ENCODE data around the gene RP2. TPM values are rescaled to one million over a fixed set of nuclear protein-coding genes. Genes with fewer than 3 reads are reported as not detected.
A peak's percentile ranks its signal among the peaks of the same experiment; 100 is the strongest.

The RP2 gene
- total RNA-seq, 6 experiments from 2014 or later = 4.0 to 8.4 (median 6.4) TPM

DNA sequence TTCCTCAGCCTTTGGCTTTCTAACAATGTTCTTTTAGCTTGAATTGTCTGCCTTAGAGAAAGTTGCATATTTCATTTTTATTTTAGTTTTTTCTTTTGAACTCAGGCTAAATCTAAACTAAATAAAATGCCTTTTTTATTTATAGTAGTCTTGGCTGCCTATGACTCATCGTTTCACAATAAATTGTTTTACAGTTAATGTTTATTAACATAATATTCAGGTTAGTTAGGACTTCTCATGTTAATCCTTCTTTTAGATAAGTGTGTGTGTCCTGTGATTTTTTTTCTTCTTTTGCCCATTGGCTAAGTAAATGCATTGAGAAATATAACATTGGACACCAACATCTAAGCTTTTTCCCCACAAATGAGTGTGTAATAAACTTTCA lies 1.6 kb downstream of the RP2 start:
- H3K36me3 ChIP-seq = no peaks in the 10 kb centered on the region
- TF ChIP-seq POLR2A (IDR thresholded peaks at IDR 0.05) = no peak
- ATAC-seq (no peak), DNase-seq (no peak)
- H3K27me3 ChIP-seq = no peaks in the 10 kb centered on the region
- intact Hi-C loops (cut with DNase I) = no loop called here
- H3K4me1 ChIP-seq = peaks cover 0 to 6% (median under 1%) of the 10 kb centered on the region in 4 donors
- no peaks in the 10 kb centered on the region for H3K9me3 ChIP-seq
- peak overlapping the region in 1 of 3 donors; percentile 64 for H3K4me3 ChIP-seq
- 4% methylated on average over 1 of the region's 1 CpG for WGBS (ENCODE audit: insufficient coverage, low coverage, low lambda C conversion rate, missing lambda C conversion rate)
- peak overlapping the region in 1 of 3 donors; percentile 89 for H3K27ac ChIP-seq

DNA sequence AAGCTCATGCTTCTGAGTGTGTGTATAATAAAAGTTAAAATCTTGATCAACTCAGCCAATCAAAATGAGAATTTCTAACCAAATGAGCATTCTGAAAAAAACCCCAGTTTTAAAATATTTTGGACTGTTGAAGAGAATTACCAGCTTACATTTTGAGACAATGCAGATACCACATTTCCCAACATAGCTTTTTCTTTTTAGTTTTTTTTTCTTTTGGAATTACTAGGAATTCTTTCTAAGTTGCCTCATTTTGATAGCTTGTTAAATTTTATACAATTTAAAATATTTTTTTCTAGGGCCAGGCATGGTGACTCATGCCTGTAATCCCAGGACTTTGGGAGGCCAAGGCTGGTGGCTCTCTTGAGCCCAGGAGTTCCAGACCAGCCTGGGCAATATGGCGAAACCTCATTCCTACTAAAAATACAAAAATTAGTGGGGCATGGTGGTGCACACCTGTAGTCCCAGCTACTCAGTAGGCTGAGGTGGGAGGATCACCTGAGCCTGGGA lies 2.2 kb downstream of the RP2 start:
- no peaks in the 10 kb centered on the region for H3K36me3 ChIP-seq
- H3K4me1 ChIP-seq = peaks cover 0 to 6% (median under 1%) of the 10 kb centered on the region in 4 donors
- no peak for TF ChIP-seq POLR2A (IDR thresholded peaks at IDR 0.05)
- TF ChIP-seq, protein P1, sequence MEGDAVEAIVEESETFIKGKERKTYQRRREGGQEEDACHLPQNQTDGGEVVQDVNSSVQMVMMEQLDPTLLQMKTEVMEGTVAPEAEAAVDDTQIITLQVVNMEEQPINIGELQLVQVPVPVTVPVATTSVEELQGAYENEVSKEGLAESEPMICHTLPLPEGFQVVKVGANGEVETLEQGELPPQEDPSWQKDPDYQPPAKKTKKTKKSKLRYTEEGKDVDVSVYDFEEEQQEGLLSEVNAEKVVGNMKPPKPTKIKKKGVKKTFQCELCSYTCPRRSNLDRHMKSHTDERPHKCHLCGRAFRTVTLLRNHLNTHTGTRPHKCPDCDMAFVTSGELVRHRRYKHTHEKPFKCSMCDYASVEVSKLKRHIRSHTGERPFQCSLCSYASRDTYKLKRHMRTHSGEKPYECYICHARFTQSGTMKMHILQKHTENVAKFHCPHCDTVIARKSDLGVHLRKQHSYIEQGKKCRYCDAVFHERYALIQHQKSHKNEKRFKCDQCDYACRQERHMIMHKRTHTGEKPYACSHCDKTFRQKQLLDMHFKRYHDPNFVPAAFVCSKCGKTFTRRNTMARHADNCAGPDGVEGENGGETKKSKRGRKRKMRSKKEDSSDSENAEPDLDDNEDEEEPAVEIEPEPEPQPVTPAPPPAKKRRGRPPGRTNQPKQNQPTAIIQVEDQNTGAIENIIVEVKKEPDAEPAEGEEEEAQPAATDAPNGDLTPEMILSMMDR (IDR thresholded peaks at IDR 0.05) = no peak
- no peak for DNase-seq
- WGBS (ENCODE audit: insufficient coverage, low coverage, low lambda C conversion rate, missing lambda C conversion rate) = 13% methylated on average over 1 of the region's 1 CpG
- H3K27ac ChIP-seq = no peak overlapping the region
- no peak overlapping the region for H3K4me3 ChIP-seq
- H3K9me3 ChIP-seq = no peaks in the 10 kb centered on the region
- no peak for ATAC-seq
- H3K27me3 ChIP-seq = no peaks in the 10 kb centered on the region
- intact Hi-C loops (cut with DNase I) = no loop called here

DNA sequence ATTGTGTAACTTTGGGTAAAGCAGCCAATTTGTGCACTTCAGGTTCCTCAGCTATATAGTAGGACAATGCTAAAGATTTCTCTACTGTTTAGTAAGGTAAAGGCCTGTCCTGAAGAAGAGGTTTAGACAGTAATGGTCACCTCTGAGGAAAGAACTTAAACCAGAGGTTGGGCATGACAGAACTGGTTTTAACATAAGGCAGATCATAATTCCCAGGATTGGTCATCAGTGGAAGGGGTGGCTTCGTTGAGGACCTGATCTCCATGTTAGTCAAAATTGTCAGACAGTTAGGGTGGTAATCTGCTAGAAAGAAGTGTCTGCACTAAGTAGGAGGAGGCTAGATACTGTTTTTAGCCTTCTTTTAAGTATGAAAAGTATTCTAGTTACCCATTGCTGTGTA lies 4.1 kb downstream of the RP2 start:
- DNase-seq (no peak), ATAC-seq (no peak)
- Histone ChIP-seq H3K4me3 (no peak overlapping the region), H3K4me1 (peaks cover 0 to 6% (median under 1%) of the 10 kb centered on the region in 4 donors), H3K27me3 (no peaks in the 10 kb centered on the region), H3K36me3 (no peaks in the 10 kb centered on the region), H3K9me3 (no peaks in the 10 kb centered on the region), H3K27ac (no peak overlapping the region)
- 10% methylated on average over 1 of the region's 1 CpG for WGBS (ENCODE audit: insufficient coverage, low coverage, low lambda C conversion rate, missing lambda C conversion rate)
- TF ChIP-seq, protein P1 (IDR thresholded peaks at IDR 0.05) = no peak
- no peak for TF ChIP-seq POLR2A (IDR thresholded peaks at IDR 0.05)
- intact Hi-C loops (cut with DNase I) = no loop called here

DNA sequence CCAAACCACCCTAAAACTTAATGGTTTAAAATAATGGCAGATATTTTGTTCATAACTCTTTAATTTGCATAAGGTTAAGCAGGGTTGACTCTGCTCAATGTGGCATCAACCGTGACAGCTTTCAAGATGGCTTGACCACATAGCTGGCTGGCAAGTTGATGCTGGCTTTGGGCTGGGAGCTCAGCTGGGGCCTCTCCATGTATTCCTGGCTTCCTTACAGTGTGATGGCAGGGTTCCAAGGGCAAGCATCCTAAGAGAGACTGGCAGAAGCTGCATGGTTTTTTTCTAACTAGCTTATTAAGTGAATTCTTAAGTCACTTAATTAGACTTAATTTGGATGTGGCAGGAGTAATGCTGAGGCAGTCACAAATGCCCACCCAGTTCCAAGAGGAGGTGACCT lies 4.5 kb downstream of the RP2 start:
- WGBS (ENCODE audit: insufficient coverage, low coverage, low lambda C conversion rate, missing lambda C conversion rate) = 90% methylated on average over 1 of the region's 1 CpG
- H3K4me1 ChIP-seq = peaks cover 0 to 6% (median under 1%) of the 10 kb centered on the region in 4 donors
- intact Hi-C loops (cut with DNase I) = no loop called here
- H3K27ac ChIP-seq = no peak overlapping the region
- no peak for TF ChIP-seq POLR2A (IDR thresholded peaks at IDR 0.05)
- TF ChIP-seq, protein P1 (IDR thresholded peaks at IDR 0.05) = no peak
- no peaks in the 10 kb centered on the region for H3K36me3 ChIP-seq
- no peaks in the 10 kb centered on the region for H3K9me3 ChIP-seq
- H3K27me3 ChIP-seq = no peaks in the 10 kb centered on the region
- DNase-seq (no peak), ATAC-seq (no peak)
- no peak overlapping the region for H3K4me3 ChIP-seq

DNA sequence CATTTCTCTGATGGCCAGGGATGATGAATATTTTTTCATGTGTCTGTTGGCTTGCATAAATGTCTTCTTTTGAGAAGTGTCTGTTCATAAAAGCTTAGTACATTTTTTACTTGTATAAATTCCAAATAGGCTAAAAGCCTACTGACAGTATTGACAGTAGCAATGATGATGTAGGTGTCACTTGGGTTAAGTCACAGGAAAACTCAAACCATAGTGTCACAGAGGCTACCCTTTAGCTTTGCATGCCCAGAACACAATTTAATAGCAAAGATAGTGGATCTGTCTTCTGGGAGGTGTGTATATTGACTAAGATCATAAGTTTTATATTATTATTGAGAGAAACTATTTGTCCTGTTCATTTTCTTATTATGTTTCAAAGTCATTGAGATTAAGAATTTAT lies 8.1 kb downstream of the RP2 start:
- H3K27me3 ChIP-seq = no peaks in the 10 kb centered on the region
- no peak overlapping the region for H3K27ac ChIP-seq
- ATAC-seq (no peak), DNase-seq (no peak)
- TF ChIP-seq, protein P1 (IDR thresholded peaks at IDR 0.05) = no peak
- TF ChIP-seq POLR2A (IDR thresholded peaks at IDR 0.05) = no peak
- H3K4me3 ChIP-seq = no peak overlapping the region
- intact Hi-C loops (cut with DNase I) = no loop called here
- no peaks in the 10 kb centered on the region for H3K4me1 ChIP-seq
- no peaks in the 10 kb centered on the region for H3K9me3 ChIP-seq
- no peaks in the 10 kb centered on the region for H3K36me3 ChIP-seq

All from right lobe of liver (tissue), 6 donors.